Measurements from ENCODE around the gene SLC39A8.

Gene SLC39A8

GRCh38 chr4:102230194-102230593 is 115.1 kb downstream of the SLC39A8 start:
- no peaks in the 10 kb centered on the region for H3K4me1 ChIP-seq (ENCODE audit: insufficient read depth, insufficient read length)
- TF ChIP-seq ZNF274 (IDR thresholded peaks at IDR 0.05; ENCODE audit: low read depth, low read length) (no peak), SUZ12 (IDR thresholded peaks at IDR 0.05; ENCODE audit: extremely low read depth, insufficient read depth, insufficient read length) (no peak), YY1 (IDR thresholded peaks at IDR 0.05; ENCODE audit: insufficient read depth, insufficient read length) (no peak)
- DNase-seq (ENCODE audit: low read depth, low spot score), result no peak

GRCh38 chr4:102227388-102227787 is 117.9 kb downstream of the SLC39A8 start:
- no peaks in the 10 kb centered on the region for H3K36me3 ChIP-seq (ENCODE audit: insufficient read depth, insufficient read length, low read length)
- H3K9ac ChIP-seq (ENCODE audit: insufficient read length, low read depth), result no peak overlapping the region
- H3K9me3 ChIP-seq (ENCODE audit: insufficient read depth, low read length), result peaks cover 7% of the 10 kb centered on the region; the same call in 1 of the 2 replicates
- no peaks in the 10 kb centered on the region for H3K4me1 ChIP-seq (ENCODE audit: insufficient read depth, insufficient read length)
- H3K27me3 ChIP-seq (ENCODE audit: insufficient read depth, insufficient read length), result no peaks in the 10 kb centered on the region
- no peak for DNase-seq (ENCODE audit: low read depth, low spot score)
- H3K4me3 ChIP-seq (ENCODE audit: insufficient read length, low read depth), result no peak overlapping the region
- TF ChIP-seq YY1 (IDR thresholded peaks at IDR 0.05; ENCODE audit: insufficient read depth, insufficient read length) (no peak), SUZ12 (IDR thresholded peaks at IDR 0.05; ENCODE audit: extremely low read depth, insufficient read depth, insufficient read length) (no peak), ZNF274 (IDR thresholded peaks at IDR 0.05; ENCODE audit: low read depth, low read length) (no peak)

More at GRCh38 chr4:102230194-102230593, 115.1 kb downstream of the SLC39A8 start:
- H3K9me3 ChIP-seq (ENCODE audit: insufficient read depth, low read length), result peaks cover 22% of the 10 kb centered on the region
- no peak overlapping the region for H3K4me3 ChIP-seq (ENCODE audit: insufficient read length, low read depth)
- H3K27me3 ChIP-seq (ENCODE audit: insufficient read depth, insufficient read length), result no peaks in the 10 kb centered on the region
- H3K9ac ChIP-seq (ENCODE audit: insufficient read length, low read depth), result no peak overlapping the region
- H3K36me3 ChIP-seq (ENCODE audit: insufficient read depth, insufficient read length, low read length), result no peaks in the 10 kb centered on the region

DNA sequence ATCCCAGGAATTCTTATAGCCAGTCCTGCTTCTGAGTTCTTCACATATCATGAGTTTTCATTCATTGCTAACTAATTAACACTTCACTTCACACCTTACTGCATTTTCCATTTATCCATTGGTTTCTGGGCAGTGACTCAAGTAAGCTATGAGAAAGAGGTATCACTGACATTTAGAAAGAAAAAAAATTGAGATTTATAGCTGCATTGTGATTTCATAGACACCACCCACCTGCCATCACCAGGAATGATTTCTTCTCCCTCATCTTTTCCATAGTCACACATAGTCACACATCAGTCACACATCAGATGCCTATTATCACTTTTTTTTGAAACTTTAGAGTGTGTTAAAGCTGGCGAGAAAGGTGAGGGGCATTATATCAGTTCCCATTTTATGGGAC is 121.8 kb downstream of the SLC39A8 start:
- Histone ChIP-seq H3K4me3 (ENCODE audit: insufficient read length, low read depth) (no peak overlapping the region), H3K9me3 (ENCODE audit: insufficient read depth, low read length) (peaks cover 2% of the 10 kb centered on the region; the same call in 1 of the 2 replicates), H3K9ac (ENCODE audit: insufficient read length, low read depth) (no peak overlapping the region), H3K27me3 (ENCODE audit: insufficient read depth, insufficient read length) (no peaks in the 10 kb centered on the region), H3K36me3 (ENCODE audit: insufficient read depth, insufficient read length, low read length) (no peaks in the 10 kb centered on the region), H3K4me1 (ENCODE audit: insufficient read depth, insufficient read length) (no peaks in the 10 kb centered on the region)
- no peak for TF ChIP-seq YY1 (IDR thresholded peaks at IDR 0.05; ENCODE audit: insufficient read depth, insufficient read length)
- TF ChIP-seq SUZ12 (IDR thresholded peaks at IDR 0.05; ENCODE audit: extremely low read depth, insufficient read depth, insufficient read length), result no peak
- no peak for TF ChIP-seq ZNF274 (IDR thresholded peaks at IDR 0.05; ENCODE audit: low read depth, low read length)
- DNase-seq (ENCODE audit: low read depth, low spot score), result no peak

- no peaks in the 10 kb centered on the region for H3K27me3 ChIP-seq (ENCODE audit: insufficient read depth, insufficient read length)
- no peak for DNase-seq (ENCODE audit: low read depth, low spot score)
- H3K9ac ChIP-seq (ENCODE audit: insufficient read length, low read depth), result no peak overlapping the region
- H3K4me1 ChIP-seq (ENCODE audit: insufficient read depth, insufficient read length), result no peaks in the 10 kb centered on the region
- no peak overlapping the region for H3K4me3 ChIP-seq (ENCODE audit: insufficient read length, low read depth)
- TF ChIP-seq ZNF274 (IDR thresholded peaks at IDR 0.05; ENCODE audit: low read depth, low read length), result no peak
- TF ChIP-seq YY1 (IDR thresholded peaks at IDR 0.05; ENCODE audit: insufficient read depth, insufficient read length), result no peak
- TF ChIP-seq SUZ12 (IDR thresholded peaks at IDR 0.05; ENCODE audit: extremely low read depth, insufficient read depth, insufficient read length), result no peak
- no peaks in the 10 kb centered on the region for H3K9me3 ChIP-seq (ENCODE audit: insufficient read depth, low read length)
- H3K36me3 ChIP-seq (ENCODE audit: insufficient read depth, insufficient read length, low read length), result no peaks in the 10 kb centered on the region
These were observed 122.4 kb downstream of the SLC39A8 start for GRCh38 chr4:102222838-102223409.

GRCh38 chr4:102219129-102219528 is 126.2 kb downstream of the SLC39A8 start:
- Histone ChIP-seq H3K4me3 (ENCODE audit: insufficient read length, low read depth) (no peak overlapping the region), H3K36me3 (ENCODE audit: insufficient read depth, insufficient read length, low read length) (no peaks in the 10 kb centered on the region), H3K9ac (ENCODE audit: insufficient read length, low read depth) (no peak overlapping the region), H3K27me3 (ENCODE audit: insufficient read depth, insufficient read length) (no peaks in the 10 kb centered on the region), H3K9me3 (ENCODE audit: insufficient read depth, low read length) (no peaks in the 10 kb centered on the region), H3K4me1 (ENCODE audit: insufficient read depth, insufficient read length) (no peaks in the 10 kb centered on the region)
- TF ChIP-seq SUZ12 (IDR thresholded peaks at IDR 0.05; ENCODE audit: extremely low read depth, insufficient read depth, insufficient read length) (no peak), ZNF274 (IDR thresholded peaks at IDR 0.05; ENCODE audit: low read depth, low read length) (no peak), YY1 (IDR thresholded peaks at IDR 0.05; ENCODE audit: insufficient read depth, insufficient read length) (no peak)
- DNase-seq (ENCODE audit: low read depth, low spot score), result no peak

- H3K9me3 ChIP-seq (ENCODE audit: insufficient read depth, low read length), result no peaks in the 10 kb centered on the region
- no peak for TF ChIP-seq ZNF274 (IDR thresholded peaks at IDR 0.05; ENCODE audit: low read depth, low read length)
- no peak for TF ChIP-seq YY1 (IDR thresholded peaks at IDR 0.05; ENCODE audit: insufficient read depth, insufficient read length)
- TF ChIP-seq SUZ12 (IDR thresholded peaks at IDR 0.05; ENCODE audit: extremely low read depth, insufficient read depth, insufficient read length), result no peak
- no peaks in the 10 kb centered on the region for H3K4me1 ChIP-seq (ENCODE audit: insufficient read depth, insufficient read length)
- no peaks in the 10 kb centered on the region for H3K36me3 ChIP-seq (ENCODE audit: insufficient read depth, insufficient read length, low read length)
- H3K27me3 ChIP-seq (ENCODE audit: insufficient read depth, insufficient read length), result no peaks in the 10 kb centered on the region
- no peak overlapping the region for H3K4me3 ChIP-seq (ENCODE audit: insufficient read length, low read depth)
- no peak overlapping the region for H3K9ac ChIP-seq (ENCODE audit: insufficient read length, low read depth)
- no peak for DNase-seq (ENCODE audit: low read depth, low spot score)
These were observed 126.6 kb downstream of the SLC39A8 start for GRCh38 chr4:102218656-102219055.

GRCh38 chr4:102217775-102218355 is 127.4 kb downstream of the SLC39A8 start:
- Histone ChIP-seq H3K9ac (ENCODE audit: insufficient read length, low read depth) (no peak overlapping the region), H3K9me3 (ENCODE audit: insufficient read depth, low read length) (no peaks in the 10 kb centered on the region), H3K36me3 (ENCODE audit: insufficient read depth, insufficient read length, low read length) (no peaks in the 10 kb centered on the region), H3K4me1 (ENCODE audit: insufficient read depth, insufficient read length) (no peaks in the 10 kb centered on the region), H3K4me3 (ENCODE audit: insufficient read length, low read depth) (no peak overlapping the region), H3K27me3 (ENCODE audit: insufficient read depth, insufficient read length) (no peaks in the 10 kb centered on the region)
- no peak for DNase-seq (ENCODE audit: low read depth, low spot score)
- TF ChIP-seq YY1 (IDR thresholded peaks at IDR 0.05; ENCODE audit: insufficient read depth, insufficient read length), result no peak
- no peak for TF ChIP-seq SUZ12 (IDR thresholded peaks at IDR 0.05; ENCODE audit: extremely low read depth, insufficient read depth, insufficient read length)
- TF ChIP-seq ZNF274 (IDR thresholded peaks at IDR 0.05; ENCODE audit: low read depth, low read length), result no peak

All from NT2/D1 (cell line).